IMR-90 (cell line): ENCODE data around the gene TMTC1. TPM values are rescaled to one million over a fixed set of nuclear protein-coding genes. Genes with fewer than 3 reads are reported as not detected.

Source experiments
- ATAC-seq: fragments of 200-7000 bp; cut with Tn5 transposase; 2 replicates; pipeline ENCODE4 v1.9.1; 2020; ENCODE audit warnings: low read depth, mild to moderate bottlenecking, moderate library complexity
- BruUV-seq: library from RNA; stranded (reverse); fragments of 400-500 nt; replicated peaks from 2 replicates; lab custom pipeline; 2021; lab: Mats Ljungman, UMichigan
- CTCF ChIA-PET: fragments of 300-600 bp; formaldehyde crosslinking; extraction: SDS; loops from one replicate; lab custom pipeline; 2021; ENCODE audit warnings: antibody characterized with exemption; lab: Yijun Ruan, JAX
- POLR2A ChIA-PET: fragments of 300-600 bp; sonication (Branson Sonifier 250); formaldehyde crosslinking; loops from one replicate; lab custom pipeline; 2022; ENCODE audit warnings: antibody characterized with exemption; ENCODE audit not compliant: unreplicated experiment; lab: Charles Lee
- DNase-seq: peaks from one replicate; pipeline ENCODE4 v3.0.0; 2013
- H2AFZ ChIP-seq: replicated peaks from 2 replicates; pipeline ENCODE3; 2013; ENCODE audit warnings: low read length, mild to moderate bottlenecking; ENCODE audit not compliant: poor library complexity
- H2AK5ac ChIP-seq: 2 replicates; pipeline ENCODE4 v1.6.1; 2013; ENCODE audit warnings: low read depth, low read length, inconsistent platforms
- H2AK9ac ChIP-seq: replicated peaks from 2 replicates; pipeline ENCODE3; 2013; ENCODE audit warnings: mild to moderate bottlenecking, low read depth, low read length, moderate library complexity; ENCODE audit not compliant: poor library complexity
- H2BK120ac ChIP-seq: 2 replicates; pipeline ENCODE4 v1.6.1; 2013; ENCODE audit warnings: low read depth, low read length, inconsistent platforms
- H2BK15ac ChIP-seq: 3 replicates; pipeline ENCODE4 v1.6.1; 2013; ENCODE audit warnings: low read depth, low read length, inconsistent platforms
- H2BK20ac ChIP-seq: 2 replicates; pipeline ENCODE4 v1.6.1; 2013; ENCODE audit warnings: low read depth, mild to moderate bottlenecking, inconsistent platforms, low read length, moderate library complexity
- H2BK5ac ChIP-seq: 2 replicates; pipeline ENCODE4 v1.6.1; 2013; ENCODE audit warnings: mild to moderate bottlenecking, low read depth, low read length, inconsistent platforms; ENCODE audit not compliant: poor library complexity, severe bottlenecking
- H3K14ac ChIP-seq: replicated peaks from 2 replicates; pipeline ENCODE4 v1.6.1; 2013; ENCODE audit warnings: low read depth, low read length, inconsistent platforms
- H3K18ac ChIP-seq: 2 replicates; pipeline ENCODE4 v1.6.1; 2013; ENCODE audit warnings: low read depth, low read length, control low read depth
- H3K23ac ChIP-seq: 2 replicates; pipeline ENCODE4 v1.6.1; 2013; ENCODE audit warnings: low read depth, low read length, inconsistent platforms
- H3K27ac ChIP-seq: 2 replicates; pipeline ENCODE4 v1.5.1; 2013; ENCODE audit warnings: mild to moderate bottlenecking, control low read depth, low read length; ENCODE audit not compliant: insufficient read depth
- H3K27me3 ChIP-seq: 2 replicates; pipeline ENCODE4 v1.6.1; 2013; ENCODE audit warnings: low read length; ENCODE audit not compliant: control insufficient read depth, insufficient read depth
- H3K36me3 ChIP-seq: 2 replicates; pipeline ENCODE4 v1.6.1; 2013; ENCODE audit warnings: low read length, mixed read lengths; ENCODE audit not compliant: control insufficient read depth, insufficient read depth
- H3K4ac ChIP-seq: 2 replicates; pipeline ENCODE4 v1.6.1; 2013; ENCODE audit warnings: low read depth, low read length, inconsistent platforms
- H3K4me1 ChIP-seq: 2 replicates; pipeline ENCODE4 v1.6.1; 2013; ENCODE audit warnings: low read length, mixed read lengths; ENCODE audit not compliant: control insufficient read depth, insufficient read depth
- H3K4me2 ChIP-seq: 2 replicates; pipeline ENCODE4 v1.6.1; 2013; ENCODE audit warnings: low read depth, mild to moderate bottlenecking, control low read depth, low read length, moderate library complexity
- H3K4me3 ChIP-seq: 2 replicates; pipeline ENCODE4 v1.5.1; 2013; ENCODE audit warnings: low read depth, mild to moderate bottlenecking, control low read depth, low read length, moderate library complexity; ENCODE audit not compliant: insufficient read depth
- H3K56ac ChIP-seq: 2 replicates; pipeline ENCODE4 v1.6.1; 2013; ENCODE audit warnings: low read length, inconsistent platforms; ENCODE audit not compliant: insufficient read depth; ENCODE audit errors: extremely low read depth
- H3K79me1 ChIP-seq, 2 experiments: 2 replicates each; pipeline ENCODE4 v1.6.1; 2013; ENCODE audit warnings: low read length in 2 of 2, inconsistent platforms in 1 of 2, low read depth in 1 of 2
- H3K9ac ChIP-seq: 2 replicates; pipeline ENCODE4 v1.6.1; 2013; ENCODE audit warnings: low read depth, low read length, control low read depth
- H3K9me1 ChIP-seq: 2 replicates; pipeline ENCODE4 v1.6.1; 2013; ENCODE audit warnings: low read length, inconsistent platforms; ENCODE audit not compliant: insufficient read depth
- H3K9me3 ChIP-seq: 2 replicates; pipeline ENCODE4 v1.6.1; 2013; ENCODE audit warnings: low read length; ENCODE audit not compliant: control insufficient read depth, insufficient read depth
- H4K20me1 ChIP-seq: 2 replicates; pipeline ENCODE4 v1.6.1; 2013; ENCODE audit warnings: low read length, inconsistent platforms; ENCODE audit not compliant: insufficient read depth
- H4K5ac ChIP-seq: 2 replicates; pipeline ENCODE4 v1.6.1; 2013; ENCODE audit warnings: mild to moderate bottlenecking, low read depth, low read length, control low read depth
- H4K8ac ChIP-seq, 2 experiments: 2 replicates each; pipeline ENCODE4 v1.6.1; 2013; ENCODE audit warnings: low read depth in 2 of 2, low read length in 2 of 2, control low read depth in 1 of 2, inconsistent platforms in 1 of 2
- H4K91ac ChIP-seq: 2 replicates; pipeline ENCODE4 v1.6.1; 2013; ENCODE audit warnings: low read depth, low read length, inconsistent platforms; ENCODE audit not compliant: insufficient read depth
- CEBPB ChIP-seq: IDR thresholded peaks from 2 replicates; pipeline ENCODE4 v1.6.1; 2012; ENCODE audit warnings: low read depth, low read length, improper control_type of control experiment
- MXI1 ChIP-seq: IDR thresholded peaks from 2 replicates; pipeline ENCODE4 v1.6.1; 2012; ENCODE audit warnings: low read depth, mild to moderate bottlenecking, low read length, moderate library complexity, borderline replicate concordance
- NFE2L2 ChIP-seq: fragments of 150-350 bp; IDR thresholded peaks from 2 replicates; pipeline ENCODE4 v1.6.1; 2016; ENCODE audit warnings: low read depth, mild to moderate bottlenecking, low read length
- RCOR1 ChIP-seq: IDR thresholded peaks from 2 replicates; pipeline ENCODE4 v1.6.1; 2012; ENCODE audit warnings: mild to moderate bottlenecking, low read length, improper control_type of control experiment; ENCODE audit not compliant: insufficient replicate concordance
- RFX5 ChIP-seq: IDR thresholded peaks from 2 replicates; pipeline ENCODE4 v1.8.0; 2012; ENCODE audit warnings: low read depth, mild to moderate bottlenecking, low read length, moderate library complexity
- USF2 ChIP-seq: fragments of 150-350 bp; IDR thresholded peaks from 2 replicates; pipeline ENCODE4 v1.6.1; 2017; ENCODE audit warnings: mild to moderate bottlenecking, antibody characterized with exemption, low read length, low read depth
- WGBS, 2 experiments: methylation state at CpG; one replicate each; pipeline versions ENCODE4 v1.1.5 to v1.1.7; 2013; ENCODE audit warnings: missing lambda C conversion rate in 2 of 2; ENCODE audit not compliant: insufficient read length in 1 of 2; ENCODE audit errors: extremely low coverage in 2 of 2; 5-methylcytosine and 5-hydroxymethylcytosine counted together
- dilution Hi-C: fragments of 300-500 bp; cut with HindIII; formaldehyde crosslinking; loops from one replicate; pipeline ENCODE4 v1.14.3; 2018; ENCODE audit warnings: low sequenced_read_pairs; ENCODE audit not compliant: unreplicated experiment
- in situ Hi-C: fragments of 300-500 bp; cut with MboI; formaldehyde crosslinking; loops from 3 replicates; pipeline ENCODE4 v1.14.3; 2019; ENCODE audit warnings: low sequenced_read_pairs, inconsistent platforms, mixed read lengths
- intact Hi-C: fragments of 100-400 bp; cut with micrococcal nuclease; formaldehyde crosslinking; loops from 2 replicates; pipeline ENCODE4 v1.10.0; 2022
- polyA plus RNA-seq, 3 experiments: library from polyadenylated mRNA; depleted of rRNA; stranded (reverse); fragments of >200 nt; gene quantifications; 2 replicates each; pipeline ENCODE4 v1.2.3, GENCODE V29; 2012; ENCODE audit warnings: low replicate concordance in 1 of 3
- total RNA-seq: library from RNA; depleted of rRNA; stranded (reverse); fragments of >200 nt; gene quantifications from 2 replicates; pipeline ENCODE4 v1.2.3, GENCODE V29; 2012

The TMTC1 gene
- total and polyA plus RNA-seq, 2 of the 4 experiments (the other 2 are of a cell fraction): 12.5 to 36.4 TPM

GRCh38 chr12:29707846-29708245 is 75.9 kb downstream of the TMTC1 start:
- DNase-seq: no peak
- CTCF ChIA-PET: no interaction called here
- Histone ChIP-seq H3K36me3 (peaks cover 7% of the 10 kb centered on the region), H3K9ac (no peak overlapping the region), H2BK5ac (no peak overlapping the region), H2BK15ac (no peak overlapping the region), H3K27me3 (no peaks in the 10 kb centered on the region), H2BK120ac (no peak overlapping the region), H3K23ac (no peak overlapping the region), H3K4me2 (no peak overlapping the region), H3K27ac (no peak overlapping the region), H2AFZ (no peak overlapping the region), H3K4me1 (peaks cover 3% of the 10 kb centered on the region), H3K4me3 (no peak overlapping the region), H4K20me1 (no peaks in the 10 kb centered on the region; the same call in 1 of the 2 replicates), H2AK9ac (no peak overlapping the region), H4K91ac (no peak overlapping the region), H3K56ac (no peak overlapping the region), H3K79me1 (peaks cover 6 to 13% of the 10 kb centered on the region in 2 experiments; a peak in 3 of 4 replicates), H3K9me3 (no peaks in the 10 kb centered on the region), H3K14ac (no peak overlapping the region), H3K9me1 (peaks cover 12% of the 10 kb centered on the region), H4K5ac (no peak overlapping the region), H2BK20ac (no peak overlapping the region), H4K8ac (no peak overlapping the region), H3K4ac (no peak overlapping the region), H2AK5ac (no peak overlapping the region), H3K18ac (no peak overlapping the region)
- no peak for TF ChIP-seq RFX5
- TF ChIP-seq MXI1: no peak
- no peak for TF ChIP-seq NFE2L2
- TF ChIP-seq CEBPB: no peak
- TF ChIP-seq RCOR1: no peak
- no peak for TF ChIP-seq USF2
- dilution Hi-C loops: no loop called here
- POLR2A ChIA-PET: no interaction called here
- ATAC-seq: no peak
- no CpG with 5 or more reads among the region's 2 CpGs for WGBS, 2 experiments
- in situ Hi-C loops: no loop called here
- BruUV-seq: no TSS peak
- intact Hi-C loops: no loop called here
